ENCODE results near the gene SLC7A14. TPM values are rescaled to one million over a fixed set of nuclear protein-coding genes. Genes with fewer than 3 reads are reported as not detected.

The SLC7A14 gene
- total RNA-seq, 1 experiment from 2014 or later = not detected

GRCh38 chr3:170467571-170468147, 118.2 kb downstream of the SLC7A14 start:
- intact Hi-C loops (cut with micrococcal nuclease; ENCODE audit: unreplicated experiment) = no loop called here
- no peaks in the 10 kb centered on the region for H3K27me3 ChIP-seq (replicated peaks; ENCODE audit: insufficient read depth, low read depth, low read length, poor library complexity)
- no TSS peak for BruUV-seq (replicated peaks)

GRCh38 chr3:170467007-170467406, 118.9 kb downstream of the SLC7A14 start:
- peaks cover 5% of the 10 kb centered on the region for H3K4me1 ChIP-seq (ENCODE audit: insufficient read depth, low read length, poor library complexity, severe bottlenecking)
- BruUV-seq (replicated peaks) = no TSS peak
- H3K36me3 ChIP-seq (ENCODE audit: insufficient read depth, low read length, poor library complexity, severe bottlenecking) = no peaks in the 10 kb centered on the region
- H3K27ac ChIP-seq (ENCODE audit: low read depth, low read length, poor library complexity, severe bottlenecking) = no peak overlapping the region
- TF ChIP-seq EZH2 (IDR thresholded peaks at IDR 0.05; ENCODE audit: borderline replicate concordance, low read depth, low read length, poor library complexity, severe bottlenecking) (no peak), CTCF (conservative IDR thresholded peaks at IDR 0.05; ENCODE audit: low read depth, low read length) (no peak)
- DNase-seq (ENCODE audit: low spot score) = no peak
- H3K4me3 ChIP-seq (ENCODE audit: low read depth, low read length, poor library complexity, severe bottlenecking) = no peak overlapping the region
- ChIA-PET CTCF (no interaction called here), POLR2A (ENCODE audit: low non-redundant PET) (no interaction called here)
- H3K27me3 ChIP-seq (replicated peaks; ENCODE audit: insufficient read depth, low read depth, low read length, poor library complexity) = no peaks in the 10 kb centered on the region
- H3K9me3 ChIP-seq (ENCODE audit: low read depth, low read length, poor library complexity, severe bottlenecking) = no peaks in the 10 kb centered on the region
- intact Hi-C loops (cut with micrococcal nuclease; ENCODE audit: unreplicated experiment) = no loop called here

More at GRCh38 chr3:170467571-170468147, 118.2 kb downstream of the SLC7A14 start:
- TF ChIP-seq CTCF (conservative IDR thresholded peaks at IDR 0.05; ENCODE audit: low read depth, low read length) (no peak), EZH2 (IDR thresholded peaks at IDR 0.05; ENCODE audit: borderline replicate concordance, low read depth, low read length, poor library complexity, severe bottlenecking) (no peak)
- no peak overlapping the region for H3K4me3 ChIP-seq (ENCODE audit: low read depth, low read length, poor library complexity, severe bottlenecking)
- no peak overlapping the region for H3K27ac ChIP-seq (ENCODE audit: low read depth, low read length, poor library complexity, severe bottlenecking)
- H3K4me1 ChIP-seq (ENCODE audit: insufficient read depth, low read length, poor library complexity, severe bottlenecking) = peaks cover 5% of the 10 kb centered on the region
- H3K36me3 ChIP-seq (ENCODE audit: insufficient read depth, low read length, poor library complexity, severe bottlenecking) = no peaks in the 10 kb centered on the region
- H3K9me3 ChIP-seq (ENCODE audit: low read depth, low read length, poor library complexity, severe bottlenecking) = no peaks in the 10 kb centered on the region
- CTCF ChIA-PET = no interaction called here
- DNase-seq (ENCODE audit: low spot score) = no peak
- POLR2A ChIA-PET (ENCODE audit: low non-redundant PET) = no interaction called here

GRCh38 chr3:170465955-170466354, 119.9 kb downstream of the SLC7A14 start:
- TF ChIP-seq EZH2 (IDR thresholded peaks at IDR 0.05; ENCODE audit: borderline replicate concordance, low read depth, low read length, poor library complexity, severe bottlenecking) (no peak), CTCF (conservative IDR thresholded peaks at IDR 0.05; ENCODE audit: low read depth, low read length) (no peak)
- ChIA-PET CTCF (interaction anchor here (0.7 kb wide), 1 partner anchor 30 kb away, joined by 3 read pairs; no protein-coding TSS in a partner anchor), POLR2A (ENCODE audit: low non-redundant PET) (interaction anchor here (0.5 kb wide), 1 partner anchor 226 kb away, joined by 4 read pairs; no protein-coding TSS in a partner anchor)
- H3K36me3 ChIP-seq (ENCODE audit: insufficient read depth, low read length, poor library complexity, severe bottlenecking) = no peaks in the 10 kb centered on the region
- no peak overlapping the region for H3K27ac ChIP-seq (ENCODE audit: low read depth, low read length, poor library complexity, severe bottlenecking)
- intact Hi-C loops (cut with micrococcal nuclease; ENCODE audit: unreplicated experiment) = no loop called here
- no peaks in the 10 kb centered on the region for H3K27me3 ChIP-seq (replicated peaks; ENCODE audit: insufficient read depth, low read depth, low read length, poor library complexity)
- H3K4me3 ChIP-seq (ENCODE audit: low read depth, low read length, poor library complexity, severe bottlenecking) = no peak overlapping the region
- peaks cover 5% of the 10 kb centered on the region for H3K4me1 ChIP-seq (ENCODE audit: insufficient read depth, low read length, poor library complexity, severe bottlenecking)
- BruUV-seq (replicated peaks) = no TSS peak
- H3K9me3 ChIP-seq (ENCODE audit: low read depth, low read length, poor library complexity, severe bottlenecking) = no peaks in the 10 kb centered on the region
- no peak for DNase-seq (ENCODE audit: low spot score)

Data from A673 (cell line).